Kidney (tissue), 14 donors: ENCODE data around the gene ZNF438. TPM values are rescaled to one million over a fixed set of nuclear protein-coding genes. Genes with fewer than 3 reads are reported as not detected.

Source experiments
- DNase-seq, 5 donors: peaks; one replicate each; pipeline ENCODE4 v3.0.0-alpha.2; 2013 to 2020
- FAIRE-seq: peaks from 2 replicates; lab custom pipeline; 2012; peaks lifted over from hg19 to GRCh38; lab: Jason Lieb, UNC
- H3K27ac ChIP-seq, 2 donors: one replicate each; pipeline ENCODE4 v1.7.0; 2013; ENCODE audit warnings: low read depth in 2 of 2, low read length in 2 of 2, inconsistent platforms in 1 of 2
- H3K27me3 ChIP-seq: one replicate; pipeline ENCODE4 v1.7.1; 2013; ENCODE audit warnings: low read length, inconsistent platforms; ENCODE audit not compliant: control insufficient read depth, insufficient read depth
- H3K36me3 ChIP-seq, 3 donors: one replicate each; pipeline versions ENCODE4 v1.7.0 to v1.7.1; 2013; ENCODE audit warnings: low read length in 3 of 3, control low read depth in 1 of 3, inconsistent platforms in 1 of 3; ENCODE audit not compliant: insufficient read depth in 3 of 3, control insufficient read depth in 2 of 3
- H3K4me1 ChIP-seq, 3 donors: one replicate each; pipeline versions ENCODE4 v1.7.0 to v1.7.1; 2013; ENCODE audit warnings: low read length in 3 of 3, inconsistent platforms in 1 of 3, low read depth in 1 of 3; ENCODE audit not compliant: control insufficient read depth in 2 of 3, insufficient read depth in 2 of 3
- H3K4me3 ChIP-seq, 3 donors: one replicate each; pipeline versions ENCODE4 v1.7.0 to v1.8.1; 2013; ENCODE audit warnings: low read length in 3 of 3, control low read depth in 1 of 3, inconsistent platforms in 1 of 3
- H3K9ac ChIP-seq, 3 donors: one replicate each; pipeline versions ENCODE4 v1.7.0 to v1.7.1; 2013; ENCODE audit warnings: low read length in 3 of 3, control low read depth in 1 of 3, inconsistent platforms in 1 of 3
- H3K9me3 ChIP-seq, 3 donors: one replicate each; pipeline versions ENCODE4 v1.7.0 to v1.7.1; 2013; ENCODE audit warnings: low read length in 3 of 3, control low read depth in 1 of 3, inconsistent platforms in 1 of 3; ENCODE audit not compliant: control insufficient read depth in 2 of 3, insufficient read depth in 1 of 3
- intact Hi-C: fragments of 100-400 bp; cut with DNase I; formaldehyde crosslinking; loops from one replicate; pipeline ENCODE4 v1.11.1; 2022
- polyA plus RNA-seq: library from polyadenylated mRNA; stranded (reverse); fragments of 350-450 nt; fragmentation: Illumina TruSeq; extraction: RNeasy Lipid Tissue Mini Kit (QIAGEN cat#74804); gene quantifications from one replicate; pipeline ENCODE4 v1.2.3, GENCODE V29; 2014; ENCODE audit warnings: low read depth, low replicate concordance; ENCODE audit not compliant: insufficient read depth
- total RNA-seq: library from RNA; stranded (reverse); fragmentation: NEBNext Ultra II Directional; extraction: Animal tissue kit (Norgen Biotek cat#: 25700); gene quantifications from one replicate; pipeline ENCODE4 v1.2.1, GENCODE V29; 2021
- TF ChIP-seq, protein P1 (sequence below): IDR thresholded peaks from 3 replicates; pipeline ENCODE4 v1.5.1; 2012; ENCODE audit warnings: mild to moderate bottlenecking, moderate library complexity, borderline replicate concordance; ENCODE audit not compliant: insufficient read depth; ENCODE audit errors: extremely low read depth
- donor health status: control.
- donor health status: control.
- donor health status: control.
- donor health status: control.
- donor health status: control.
- donor health status: DM: yes; HTN: yes; CAD: no.
- donor health status: Normal renal cell carcinoma (clear cell type).

ZNF438 gene
- total and polyA plus RNA-seq, 2 donors from 2014 or later: 5.9 to 9.9 TPM

DNA sequence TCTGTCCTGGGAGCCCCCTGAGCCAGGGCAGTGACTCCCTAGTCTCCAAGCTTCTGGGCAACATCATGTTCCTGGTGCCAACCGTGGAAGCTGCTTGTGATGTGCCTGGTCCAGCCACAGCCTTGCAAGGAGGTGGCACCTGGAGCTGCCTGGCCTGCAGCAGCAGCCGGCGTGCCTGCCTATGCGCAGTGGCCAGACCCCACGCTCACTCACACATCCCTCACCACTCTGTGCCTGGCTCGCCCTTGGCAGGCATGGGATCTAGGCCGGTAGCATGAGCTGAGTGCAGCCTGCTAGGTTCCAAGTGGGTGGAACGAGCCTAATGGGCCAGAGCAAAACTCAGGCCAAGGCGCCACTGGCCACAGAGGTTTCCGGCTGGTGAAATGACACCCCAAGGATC lies 184.0 kb downstream of the ZNF438 start:
- no peak for FAIRE-seq
- no peaks in the 10 kb centered on the region for H3K36me3 ChIP-seq
- no peak overlapping the region for H3K9ac ChIP-seq

GRCh38 chr10:30847199-30847598 lies 184.5 kb downstream of the ZNF438 start:
- intact Hi-C loops: no loop called here
- DNase-seq: no peak
- Histone ChIP-seq H3K9ac (no peak overlapping the region), H3K27me3 (no peaks in the 10 kb centered on the region), H3K36me3 (no peaks in the 10 kb centered on the region), H3K9me3 (no peaks in the 10 kb centered on the region), H3K4me3 (no peak overlapping the region), H3K4me1 (peaks cover 0 to 3% (median 0%) of the 10 kb centered on the region in 3 donors), H3K27ac (no peak overlapping the region)
- TF ChIP-seq, protein P1, sequence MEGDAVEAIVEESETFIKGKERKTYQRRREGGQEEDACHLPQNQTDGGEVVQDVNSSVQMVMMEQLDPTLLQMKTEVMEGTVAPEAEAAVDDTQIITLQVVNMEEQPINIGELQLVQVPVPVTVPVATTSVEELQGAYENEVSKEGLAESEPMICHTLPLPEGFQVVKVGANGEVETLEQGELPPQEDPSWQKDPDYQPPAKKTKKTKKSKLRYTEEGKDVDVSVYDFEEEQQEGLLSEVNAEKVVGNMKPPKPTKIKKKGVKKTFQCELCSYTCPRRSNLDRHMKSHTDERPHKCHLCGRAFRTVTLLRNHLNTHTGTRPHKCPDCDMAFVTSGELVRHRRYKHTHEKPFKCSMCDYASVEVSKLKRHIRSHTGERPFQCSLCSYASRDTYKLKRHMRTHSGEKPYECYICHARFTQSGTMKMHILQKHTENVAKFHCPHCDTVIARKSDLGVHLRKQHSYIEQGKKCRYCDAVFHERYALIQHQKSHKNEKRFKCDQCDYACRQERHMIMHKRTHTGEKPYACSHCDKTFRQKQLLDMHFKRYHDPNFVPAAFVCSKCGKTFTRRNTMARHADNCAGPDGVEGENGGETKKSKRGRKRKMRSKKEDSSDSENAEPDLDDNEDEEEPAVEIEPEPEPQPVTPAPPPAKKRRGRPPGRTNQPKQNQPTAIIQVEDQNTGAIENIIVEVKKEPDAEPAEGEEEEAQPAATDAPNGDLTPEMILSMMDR: no peak
- FAIRE-seq: no peak

More for the DNA sequence above, 184.0 kb downstream of the ZNF438 start:
- no peak for DNase-seq
- Histone ChIP-seq H3K4me3 (no peak overlapping the region), H3K4me1 (peaks cover 0 to 3% (median 0%) of the 10 kb centered on the region in 3 donors), H3K27ac (no peak overlapping the region), H3K9me3 (no peaks in the 10 kb centered on the region), H3K27me3 (no peaks in the 10 kb centered on the region)
- TF ChIP-seq, protein P1: no peak
- intact Hi-C loops: no loop called here

- peaks cover 0 to 3% (median 0%) of the 10 kb centered on the region in 3 donors for H3K4me1 ChIP-seq
- H3K27ac ChIP-seq: no peak overlapping the region
- DNase-seq (no peak), FAIRE-seq (no peak)
- H3K36me3 ChIP-seq: no peaks in the 10 kb centered on the region
- H3K4me3 ChIP-seq: no peak overlapping the region
- no peaks in the 10 kb centered on the region for H3K9me3 ChIP-seq
- TF ChIP-seq, protein P1: no peak
- H3K27me3 ChIP-seq: no peaks in the 10 kb centered on the region
- intact Hi-C loops: no loop called here
- H3K9ac ChIP-seq: no peak overlapping the region
Observed at GRCh38 chr10:30846710-30847109, 185.0 kb downstream of the ZNF438 start.

DNA sequence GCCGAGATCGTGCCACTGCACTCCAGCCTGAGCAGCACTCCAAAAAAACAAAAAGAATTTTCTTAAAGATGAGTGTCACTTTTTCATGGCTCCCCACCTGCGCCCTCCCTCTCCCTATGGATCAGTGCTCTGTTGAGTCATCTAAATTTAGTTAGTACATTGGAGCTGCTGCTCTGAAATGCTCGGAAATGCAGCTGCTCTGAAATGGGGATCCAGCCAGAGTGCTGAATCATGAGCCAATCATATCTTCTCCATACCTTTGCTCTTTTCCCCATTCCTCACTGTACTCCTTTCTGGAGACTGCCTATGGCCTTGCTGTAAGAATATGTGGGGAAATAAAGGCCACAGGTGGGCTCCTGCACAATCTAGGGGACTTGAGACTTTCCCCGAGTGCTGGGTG lies 188.8 kb downstream of the ZNF438 start:
- Histone ChIP-seq H3K9ac (no peak overlapping the region), H3K27ac (no peak overlapping the region), H3K4me3 (no peak overlapping the region), H3K4me1 (peaks cover 0 to 5% (median 3%) of the 10 kb centered on the region in 3 donors), H3K27me3 (no peaks in the 10 kb centered on the region), H3K9me3 (no peaks in the 10 kb centered on the region), H3K36me3 (no peaks in the 10 kb centered on the region)
- DNase-seq (no peak), FAIRE-seq (no peak)
- TF ChIP-seq, protein P1: no peak
- intact Hi-C loops: no loop called here
